ENCODE measurements around the gene CSF2.

Gene CSF2

DNA sequence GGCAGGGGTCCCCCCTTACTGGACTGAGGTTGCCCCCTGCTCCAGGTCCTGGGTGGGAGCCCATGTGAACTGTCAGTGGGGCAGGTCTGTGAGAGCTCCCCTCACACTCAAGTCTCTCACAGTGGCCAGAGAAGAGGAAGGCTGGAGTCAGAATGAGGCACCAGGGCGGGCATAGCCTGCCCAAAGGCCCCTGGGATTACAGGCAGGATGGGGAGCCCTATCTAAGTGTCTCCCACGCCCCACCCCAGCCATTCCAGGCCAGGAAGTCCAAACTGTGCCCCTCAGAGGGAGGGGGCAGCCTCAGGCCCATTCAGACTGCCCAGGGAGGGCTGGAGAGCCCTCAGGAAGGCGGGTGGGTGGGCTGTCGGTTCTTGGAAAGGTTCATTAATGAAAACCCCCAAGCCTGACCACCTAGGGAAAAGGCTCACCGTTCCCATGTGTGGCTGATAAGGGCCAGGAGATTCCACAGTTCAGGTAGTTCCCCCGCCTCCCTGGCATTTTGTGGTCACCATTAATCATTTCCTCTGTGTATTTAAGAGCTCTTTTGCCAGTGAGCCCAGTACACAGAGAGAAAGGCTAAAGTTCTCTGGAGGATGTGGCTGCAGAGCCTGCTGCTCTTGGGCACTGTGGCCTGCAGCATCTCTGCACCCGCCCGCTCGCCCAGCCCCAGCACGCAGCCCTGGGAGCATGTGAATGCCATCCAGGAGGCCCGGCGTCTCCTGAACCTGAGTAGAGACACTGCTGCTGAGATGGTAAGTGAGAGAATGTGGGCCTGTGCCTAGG lies at the start of gene CSF2:
Gene CSF2 (plus strand): TSS at position 559 of the 783 bp plus-strand sequence. CDS start 35 bp downstream, at position 594.
- no peak for DNase-seq

- DNase-seq = no peak
These were observed 49.5 kb upstream of the CSF2 start for GRCh38 chr5:132024117-132024435.

GRCh38 chr5:132024789-132025402 lies 48.7 kb upstream of the CSF2 start:
- DNase-seq = no peak

GRCh38 chr5:132025403-132025971 lies 48.1 kb upstream of the CSF2 start:
- DNase-seq = no peak

- no peak for DNase-seq
These were observed 47.0 kb upstream of the CSF2 start for GRCh38 chr5:132026516-132027008.

DNA sequence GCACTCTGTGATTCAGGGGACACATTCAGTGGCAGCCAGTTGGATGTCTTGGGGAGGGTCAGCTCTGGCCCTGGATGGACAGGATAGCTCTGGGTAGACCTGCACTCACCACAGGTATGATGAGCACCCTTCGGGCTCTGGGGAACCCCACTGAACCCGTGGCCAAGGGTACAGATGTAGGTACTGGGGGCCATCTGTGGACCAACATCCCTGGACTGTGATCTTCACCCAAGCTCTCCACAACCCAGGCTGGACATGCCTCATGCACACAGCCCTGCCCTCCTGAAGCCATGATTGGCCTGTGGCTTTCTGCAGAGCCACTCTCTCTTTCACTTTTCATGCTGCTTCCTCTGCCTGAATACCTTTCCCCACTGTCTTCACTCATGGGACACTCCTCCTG lies 46.6 kb upstream of the CSF2 start:
- no peak for DNase-seq

- DNase-seq = no peak
These were observed 43.8 kb upstream of the CSF2 start for GRCh38 chr5:132029609-132030330.

- DNase-seq = no peak
These were observed 43.0 kb upstream of the CSF2 start for GRCh38 chr5:132030610-132031009.

DNA sequence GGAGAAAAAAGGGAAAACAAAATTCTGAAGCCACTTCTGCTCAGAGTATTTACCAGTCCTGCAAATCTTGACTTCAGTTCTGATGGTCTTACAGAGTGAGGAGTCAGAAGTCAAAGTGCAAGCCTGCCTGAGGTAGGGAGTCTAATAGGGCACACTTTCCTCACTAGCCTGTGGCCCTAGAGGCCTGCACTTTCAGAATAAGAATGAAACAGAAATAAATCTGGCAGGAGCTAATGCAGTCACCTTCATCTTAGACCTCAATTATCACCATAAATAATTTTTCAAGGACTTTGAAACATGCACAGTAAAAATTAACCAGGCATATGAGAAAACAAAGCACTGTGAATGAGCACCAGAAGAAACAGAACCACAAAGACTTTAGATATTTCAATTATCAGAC lies 41.4 kb upstream of the CSF2 start:
- DNase-seq = no peak

GRCh38 chr5:132033122-132033521 lies 40.5 kb upstream of the CSF2 start:
- no peak for DNase-seq

DNA sequence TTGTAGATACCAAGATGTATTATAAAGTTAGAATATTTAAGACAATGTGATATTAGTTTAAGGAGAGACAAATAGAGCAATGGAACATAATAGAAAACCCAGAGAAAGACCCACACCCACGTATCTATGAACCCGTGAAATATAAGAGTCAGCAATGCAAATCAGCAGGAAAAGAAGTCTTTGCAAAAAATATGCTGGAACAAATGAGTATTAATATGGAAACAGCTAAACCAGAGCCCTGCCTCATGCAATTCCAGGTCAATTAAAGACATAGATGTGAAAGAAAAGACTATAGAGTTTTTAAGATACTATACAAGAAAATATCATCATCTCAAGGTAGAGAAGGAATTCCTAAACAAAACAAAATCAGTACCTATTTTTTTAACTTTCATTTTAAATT lies 36.2 kb upstream of the CSF2 start:
- DNase-seq = no peak

- DNase-seq = no peak
These were observed 29.4 kb upstream of the CSF2 start for GRCh38 chr5:132044207-132044606.

- DNase-seq = no peak
These were observed 26.7 kb upstream of the CSF2 start for GRCh38 chr5:132046880-132047299.

- DNase-seq = no peak
These were observed 24.5 kb upstream of the CSF2 start for GRCh38 chr5:132049093-132049492.

- DNase-seq = no peak
These were observed 24.0 kb upstream of the CSF2 start for GRCh38 chr5:132049559-132049958.

DNA sequence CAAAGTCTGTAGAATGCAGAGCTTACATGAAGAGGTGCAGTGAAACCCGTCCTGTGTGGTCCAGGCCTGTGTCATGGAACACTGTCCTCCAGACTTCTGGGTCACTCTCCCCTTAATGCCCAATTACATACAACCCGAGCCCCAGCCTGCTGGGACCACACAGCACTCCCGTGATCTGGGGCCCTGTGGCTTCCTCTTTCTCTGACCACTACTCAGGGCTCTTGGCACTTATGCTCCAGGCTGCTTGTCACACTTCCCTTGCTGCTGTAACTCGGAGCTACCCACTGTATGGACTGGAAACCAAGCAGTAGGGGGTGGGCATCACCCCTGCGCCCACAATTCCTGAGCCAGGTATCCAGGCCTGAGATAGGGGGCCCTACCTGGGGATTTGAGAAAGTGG lies 23.5 kb upstream of the CSF2 start:
- DNase-seq = no peak

- DNase-seq = no peak
These were observed 22.7 kb upstream of the CSF2 start for GRCh38 chr5:132050661-132051552.

GRCh38 chr5:132052520-132052919 lies 21.1 kb upstream of the CSF2 start:
- no peak for DNase-seq

- DNase-seq = no peak
These were observed 20.1 kb upstream of the CSF2 start for GRCh38 chr5:132053483-132053882.

DNA sequence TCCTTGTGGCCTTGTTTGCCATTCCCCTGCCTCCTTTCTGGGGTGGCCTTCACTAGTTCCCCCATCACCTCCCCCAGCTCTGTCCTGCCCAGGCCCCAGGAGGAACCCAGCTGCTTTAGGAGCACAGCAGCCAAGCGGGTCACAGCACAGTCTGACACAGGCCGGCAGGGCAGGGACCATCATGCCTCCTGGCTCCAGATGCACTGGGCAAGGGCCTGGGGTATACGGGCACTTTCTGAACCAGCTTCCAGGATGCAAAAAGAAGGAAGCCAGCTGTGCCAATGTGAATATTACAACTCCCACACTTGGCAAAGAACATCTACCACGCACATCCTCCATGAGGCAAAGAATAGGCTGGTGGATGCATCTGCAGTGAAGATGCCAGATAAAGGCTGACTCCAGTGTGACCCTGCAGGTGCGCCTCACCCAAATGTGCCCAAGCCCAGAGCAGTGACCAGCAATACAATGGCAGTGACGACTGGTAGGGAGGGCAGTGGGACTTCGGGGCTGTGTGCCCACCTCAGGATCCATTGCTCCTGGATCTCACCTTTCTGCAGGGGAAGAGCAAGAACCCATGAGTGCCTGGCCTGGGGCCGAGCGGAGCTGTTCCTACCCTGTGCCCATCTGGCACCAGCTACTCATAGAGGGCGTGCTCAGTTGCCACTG lies 19.4 kb upstream of the CSF2 start:
- no peak for DNase-seq

GRCh38 chr5:132054697-132055440 lies 18.7 kb upstream of the CSF2 start:
- no peak for DNase-seq

Data from NCI-H187 (cell line).